ENCODE measurements around the gene PADI6.
"Not testable (repeated sequence)": the region's sequence is repeated elsewhere in the genome, so short reads cannot be mapped to it uniquely, and the experiment has no call there.

PADI6 gene

DNA sequence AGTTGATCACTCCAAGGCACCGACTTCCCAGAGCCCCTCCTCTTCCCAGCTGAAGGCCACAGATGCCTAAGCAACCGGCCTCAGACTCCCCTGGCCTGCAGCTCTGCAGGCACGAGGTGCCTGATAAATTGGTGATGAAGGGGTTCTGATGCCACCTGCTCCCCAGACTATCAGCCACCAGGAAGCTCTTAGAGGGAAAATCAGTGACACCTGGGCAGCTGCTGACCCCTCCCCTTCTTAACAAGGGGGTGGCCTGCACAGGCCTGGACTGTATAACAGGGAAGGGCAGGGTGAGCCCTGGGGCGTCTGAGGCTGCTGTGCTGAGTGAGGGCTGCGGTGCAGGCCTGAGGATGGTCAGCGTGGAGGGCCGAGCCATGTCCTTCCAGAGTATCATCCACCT, at the start of gene PADI6:
PADI6 (plus strand) TSS at position 301 of the 400 bp plus-strand sequence; CDS start at position 351, 50 bp downstream.
- DNase-seq (ENCODE audit: low read depth, low spot score), result no peak

DNA sequence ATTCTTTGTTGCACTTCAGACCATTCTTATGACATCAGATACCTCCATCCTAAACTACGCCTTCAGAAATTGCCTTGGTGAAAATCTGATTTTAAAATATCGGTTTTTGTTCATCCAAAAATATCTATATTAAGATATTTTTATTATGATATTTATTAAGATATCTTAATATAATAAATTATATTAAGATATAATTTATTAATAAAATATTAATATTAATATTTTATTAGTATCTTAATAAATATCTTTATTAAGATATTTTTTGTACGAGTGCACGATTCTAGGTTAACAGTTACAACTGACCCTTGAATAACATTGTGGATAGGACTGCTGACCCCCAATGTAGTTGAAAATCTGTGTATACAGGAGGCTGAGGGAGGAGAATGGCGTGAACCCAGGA, 43.1 kb upstream of the PADI6 start:
- no peak for DNase-seq (ENCODE audit: low read depth, low spot score)

DNA sequence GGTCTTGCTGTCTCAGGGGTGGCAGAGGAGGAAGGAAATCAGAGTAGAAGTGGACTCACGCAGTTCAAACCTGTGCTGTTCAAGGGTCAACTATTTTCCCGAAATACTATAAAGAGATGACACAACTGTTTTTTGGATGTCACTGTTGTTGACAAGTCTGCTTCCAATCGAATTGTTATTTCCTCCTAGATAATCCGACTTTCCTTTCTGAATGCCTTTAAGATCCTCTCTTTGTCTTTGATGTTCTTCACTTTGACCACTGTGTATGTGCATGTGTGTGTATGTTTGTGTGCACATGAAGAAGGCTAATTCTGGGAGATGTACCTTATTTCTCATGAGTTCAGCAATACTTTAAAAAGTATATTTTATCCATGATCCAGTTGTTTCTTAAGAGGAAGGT, 42.4 kb upstream of the PADI6 start:
- no peak for DNase-seq (ENCODE audit: low read depth, low spot score)

DNA sequence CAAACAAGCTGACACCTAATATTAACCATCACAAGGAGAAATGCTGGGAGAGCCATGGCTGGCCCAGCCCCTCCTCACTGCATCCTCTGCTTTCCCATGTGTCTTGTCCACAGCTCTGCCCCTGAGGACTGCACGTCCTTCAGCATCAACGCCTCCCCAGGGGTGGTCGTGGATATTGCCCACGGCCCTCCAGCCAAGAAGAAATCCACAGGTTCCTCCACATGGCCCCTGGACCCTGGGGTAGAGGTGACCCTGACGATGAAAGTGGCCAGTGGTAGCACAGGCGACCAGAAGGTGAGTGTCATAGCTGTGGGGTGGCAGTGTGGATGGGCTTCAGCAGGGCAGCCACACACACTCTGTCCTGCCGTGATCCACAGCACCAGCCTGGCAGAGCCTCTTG, 41.1 kb upstream of the PADI6 start:
- DNase-seq (ENCODE audit: low read depth, low spot score), result no peak

DNA sequence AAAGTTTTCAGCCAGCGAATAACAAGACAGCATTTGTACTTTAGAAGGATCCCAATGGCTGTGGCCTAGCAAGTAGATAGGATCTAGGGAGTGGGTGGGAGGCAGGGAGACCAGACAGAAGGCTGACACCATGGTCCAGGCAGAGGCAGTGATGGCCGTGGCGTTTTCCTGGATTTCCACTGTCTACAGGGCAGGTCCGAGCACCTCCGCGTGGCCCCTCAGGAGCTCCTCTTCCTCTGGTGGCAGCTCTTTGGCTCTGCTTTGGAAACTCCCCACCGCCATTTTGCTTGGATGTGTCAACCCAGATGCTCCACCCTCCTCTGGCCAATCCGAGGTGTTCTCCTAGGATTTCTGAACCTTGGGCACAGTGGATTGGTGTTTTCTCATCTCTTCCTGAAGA, 38.9 kb upstream of the PADI6 start:
- DNase-seq (ENCODE audit: low read depth, low spot score), result no peak

DNA sequence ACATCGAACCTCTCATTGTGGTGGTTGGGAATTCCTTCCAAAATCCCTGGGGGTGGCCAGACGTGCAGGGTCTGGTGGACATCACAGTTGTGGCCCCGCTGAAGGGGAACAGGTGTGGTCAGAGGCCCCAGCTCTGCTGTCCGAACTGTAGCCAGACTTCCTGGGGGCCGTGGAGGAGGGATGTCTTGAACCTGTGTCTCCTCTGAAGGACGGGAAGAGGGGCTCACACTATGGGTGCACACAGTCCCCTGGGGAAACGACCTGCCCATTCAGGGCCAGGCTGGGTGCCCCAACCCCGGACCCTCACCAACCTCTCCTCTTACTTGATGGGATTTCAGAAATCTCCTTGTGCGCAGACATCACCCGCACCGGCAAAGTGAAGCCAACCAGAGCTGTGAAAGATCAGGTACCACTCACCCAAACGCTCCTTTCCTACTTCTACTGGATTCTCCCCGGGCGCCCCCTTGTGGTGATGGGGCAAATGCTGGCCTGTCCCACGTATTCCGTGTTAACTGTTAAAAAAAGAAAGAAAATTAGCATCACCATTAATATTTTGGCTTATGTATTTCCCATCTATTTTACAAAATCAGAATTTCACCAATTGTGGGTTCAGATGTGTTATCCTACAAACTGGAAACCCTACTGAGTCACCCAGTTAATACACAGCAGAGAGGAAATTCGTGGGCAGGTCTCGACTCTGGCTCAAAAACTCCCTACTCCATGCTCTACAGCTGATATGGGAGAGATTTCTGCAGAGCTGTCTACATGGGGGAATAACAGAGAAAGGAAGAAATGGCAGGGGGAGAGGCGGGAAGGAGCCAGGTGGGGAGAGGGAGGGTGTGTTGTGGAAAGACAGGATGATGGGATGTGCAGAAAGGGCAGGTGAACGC, 35.9 kb upstream of the PADI6 start:
- DNase-seq (ENCODE audit: low read depth, low spot score), result no peak

DNA sequence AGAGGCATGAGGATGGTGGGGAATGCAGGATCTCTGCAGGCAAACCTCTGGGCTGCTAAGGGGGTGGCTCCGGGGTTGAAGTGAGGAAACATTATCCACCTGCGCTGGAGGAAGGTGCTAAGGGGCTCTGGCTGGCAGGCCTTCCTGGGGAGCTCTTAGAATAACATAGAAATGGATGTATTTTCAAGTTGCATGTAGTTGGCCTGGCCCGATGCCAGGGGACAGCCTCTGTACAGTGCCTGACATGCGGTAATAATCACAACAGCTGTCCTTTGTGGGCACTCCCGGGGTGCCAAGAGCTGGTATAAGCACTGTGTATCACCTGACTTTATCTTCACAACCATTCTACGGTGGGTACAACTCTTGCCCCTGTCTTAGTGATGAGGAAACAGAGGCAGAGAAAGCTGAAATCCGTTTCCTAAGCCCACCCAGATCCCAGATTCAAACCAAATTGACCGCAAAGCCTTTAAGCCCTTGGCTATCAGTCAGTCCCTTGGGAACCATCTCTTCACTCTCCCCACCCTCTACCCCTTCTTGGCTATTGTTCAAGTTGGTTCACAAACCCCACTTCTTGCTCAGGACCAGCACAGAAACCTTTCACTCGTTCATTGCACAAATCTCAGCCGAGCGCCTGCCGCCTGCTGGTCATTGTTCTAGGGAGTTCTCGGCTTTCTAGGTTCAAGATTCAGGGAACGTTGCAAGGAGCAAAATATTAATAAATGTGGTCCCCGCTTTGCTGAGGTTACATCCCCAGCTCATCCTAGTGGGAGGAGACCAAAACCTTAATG, 33.1 kb upstream of the PADI6 start:
- DNase-seq (ENCODE audit: low read depth, low spot score), result no peak

DNA sequence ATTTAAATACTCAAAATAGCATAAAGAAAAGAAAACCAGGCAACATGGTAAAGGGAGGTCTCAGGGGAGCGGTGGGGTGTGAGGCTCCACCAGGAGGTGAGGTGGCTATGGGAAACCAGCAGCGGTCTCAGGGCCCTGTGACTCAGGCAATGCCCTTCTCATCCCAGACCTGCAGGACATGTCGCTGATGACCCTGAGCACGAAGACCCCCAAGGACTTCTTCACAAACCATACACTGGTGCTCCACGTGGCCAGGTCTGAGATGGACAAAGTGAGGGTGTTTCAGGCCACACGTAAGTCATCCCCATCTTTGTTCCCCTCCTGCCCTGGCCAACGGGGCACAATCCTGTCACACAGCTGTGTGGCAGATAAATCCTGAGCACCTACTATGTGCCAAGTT, 32.5 kb upstream of the PADI6 start:
- no peak for DNase-seq (ENCODE audit: low read depth, low spot score)

DNA sequence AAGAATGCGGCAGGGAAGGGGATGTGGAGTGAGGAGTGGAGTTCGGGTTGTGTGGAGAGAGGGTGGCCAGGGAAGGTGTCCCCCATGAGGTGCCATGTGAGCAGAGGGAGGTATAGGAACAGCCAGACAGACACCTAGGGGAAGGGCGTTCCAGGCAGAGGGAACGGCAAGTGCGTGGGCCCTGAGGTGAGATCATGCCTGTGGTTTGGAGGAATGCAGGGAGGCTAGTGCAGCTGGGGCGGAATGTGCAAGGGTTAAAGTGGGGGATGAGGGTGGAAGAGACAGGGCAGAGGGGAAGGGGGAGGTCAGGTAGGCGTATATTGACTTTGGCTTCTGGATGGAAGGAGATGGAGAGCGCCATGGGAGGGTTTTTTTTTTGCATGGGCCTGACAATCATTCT, 31.6 kb upstream of the PADI6 start:
- DNase-seq (ENCODE audit: low read depth, low spot score), result no peak

DNA sequence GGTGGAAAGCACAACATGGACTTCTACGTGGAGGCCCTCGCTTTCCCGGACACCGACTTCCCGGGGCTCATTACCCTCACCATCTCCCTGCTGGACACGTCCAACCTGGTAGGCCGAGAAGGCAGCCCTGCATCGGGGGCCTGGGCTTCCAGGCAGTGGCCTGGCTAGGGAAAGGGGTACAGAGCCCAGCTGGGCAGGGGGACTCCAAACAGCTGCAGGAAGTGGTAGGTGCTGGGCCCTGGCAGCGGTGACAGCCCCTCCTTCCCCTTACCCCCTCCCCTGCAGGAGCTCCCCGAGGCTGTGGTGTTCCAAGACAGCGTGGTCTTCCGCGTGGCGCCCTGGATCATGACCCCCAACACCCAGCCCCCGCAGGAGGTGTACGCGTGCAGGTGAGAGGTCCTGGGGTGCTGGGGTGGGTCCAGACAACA, 30.0 kb upstream of the PADI6 start:
- DNase-seq (ENCODE audit: low read depth, low spot score), result no peak

DNA sequence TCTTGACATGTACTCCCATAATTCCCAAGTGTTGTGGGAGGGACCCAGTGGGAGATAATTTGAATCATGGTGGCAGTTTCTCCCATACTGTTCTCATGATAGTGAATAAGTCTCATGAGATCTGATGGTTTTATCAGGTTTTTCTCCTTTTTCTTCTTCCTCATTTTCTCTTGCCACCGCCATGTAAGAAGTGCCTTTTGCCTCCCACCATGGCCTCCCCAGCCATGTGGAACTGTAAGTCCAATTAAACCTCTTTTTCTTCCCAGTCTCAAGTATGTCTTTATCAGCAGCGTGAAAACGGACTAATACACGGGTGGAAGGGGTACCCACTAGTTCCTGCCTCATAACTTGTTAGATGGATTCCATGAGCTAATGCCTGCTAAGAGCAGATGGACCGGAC, 26.5 kb upstream of the PADI6 start:
- not testable (repeated sequence) for DNase-seq (ENCODE audit: low read depth, low spot score)

DNA sequence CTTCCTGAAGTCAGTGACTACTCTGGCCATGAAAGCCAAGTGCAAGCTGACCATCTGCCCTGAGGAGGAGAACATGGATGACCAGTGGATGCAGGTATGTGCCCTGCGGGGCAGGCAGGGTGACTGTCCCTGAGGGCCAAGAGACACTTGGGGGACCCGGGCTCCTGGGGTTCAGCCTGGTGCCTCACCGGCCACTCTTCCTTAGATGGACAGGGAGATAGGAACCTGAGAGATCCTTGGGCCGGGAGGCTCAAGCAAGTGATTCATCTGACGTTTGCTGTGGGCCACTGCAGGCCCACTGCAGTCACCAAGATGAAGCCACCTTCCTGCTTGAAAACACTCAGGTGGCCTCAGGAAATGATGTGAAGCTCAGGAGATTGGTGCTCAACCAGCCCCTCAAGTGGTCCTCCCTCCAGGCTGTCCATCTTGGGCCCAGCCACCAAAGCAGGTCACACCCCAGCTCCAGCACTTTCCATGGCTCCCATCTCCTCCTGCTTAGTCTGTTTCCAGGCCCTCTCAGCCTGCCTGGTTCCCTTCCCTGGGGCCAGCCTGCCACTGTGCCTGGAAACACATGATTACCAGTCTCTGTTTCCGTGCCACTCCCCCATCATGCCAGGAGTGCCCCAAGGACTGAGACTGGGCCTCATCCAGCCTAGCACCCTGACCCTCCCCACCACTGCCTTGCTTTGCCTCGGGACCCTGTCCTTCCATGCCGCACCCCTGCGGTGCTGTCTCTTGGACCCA, 25.8 kb upstream of the PADI6 start:
- no peak for DNase-seq (ENCODE audit: low read depth, low spot score)

DNA sequence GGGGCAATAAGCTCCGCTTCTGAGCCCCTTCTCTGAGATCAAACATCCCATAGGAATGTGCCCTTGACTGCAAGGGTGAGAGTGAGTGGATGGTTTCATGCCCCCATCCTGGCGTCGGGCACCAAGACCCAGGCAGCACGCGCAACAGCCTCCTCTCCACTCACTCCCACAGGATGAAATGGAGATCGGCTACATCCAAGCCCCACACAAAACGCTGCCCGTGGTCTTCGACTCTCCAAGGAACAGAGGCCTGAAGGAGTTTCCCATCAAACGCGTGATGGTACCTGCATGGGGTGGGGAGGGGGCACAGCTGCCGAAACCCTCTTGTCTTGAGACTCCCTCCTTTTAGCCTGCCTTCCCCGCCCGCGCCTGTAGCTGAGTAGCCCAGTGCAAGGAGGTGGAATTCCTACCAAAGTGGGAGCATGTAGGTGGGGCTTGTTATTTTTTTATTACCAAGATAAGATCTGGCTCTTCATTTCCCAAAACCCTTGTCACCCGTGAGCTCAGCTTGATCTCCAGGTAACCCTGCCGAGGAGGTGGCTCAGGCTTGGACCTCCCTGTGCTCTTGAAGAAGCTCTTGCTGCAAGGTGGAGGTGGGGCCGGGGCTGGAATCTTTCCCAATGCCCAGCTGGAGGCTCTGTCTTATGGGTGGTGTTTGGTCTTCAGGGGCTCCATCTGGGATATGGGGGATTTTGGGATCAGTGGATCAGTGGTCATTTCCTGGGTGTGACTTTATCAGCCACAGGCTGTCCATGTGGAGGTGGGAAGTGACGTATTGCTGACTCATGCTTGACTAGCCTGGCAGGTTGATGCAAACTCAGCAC, 24.0 kb upstream of the PADI6 start:
- DNase-seq (ENCODE audit: low read depth, low spot score), result no peak

DNA sequence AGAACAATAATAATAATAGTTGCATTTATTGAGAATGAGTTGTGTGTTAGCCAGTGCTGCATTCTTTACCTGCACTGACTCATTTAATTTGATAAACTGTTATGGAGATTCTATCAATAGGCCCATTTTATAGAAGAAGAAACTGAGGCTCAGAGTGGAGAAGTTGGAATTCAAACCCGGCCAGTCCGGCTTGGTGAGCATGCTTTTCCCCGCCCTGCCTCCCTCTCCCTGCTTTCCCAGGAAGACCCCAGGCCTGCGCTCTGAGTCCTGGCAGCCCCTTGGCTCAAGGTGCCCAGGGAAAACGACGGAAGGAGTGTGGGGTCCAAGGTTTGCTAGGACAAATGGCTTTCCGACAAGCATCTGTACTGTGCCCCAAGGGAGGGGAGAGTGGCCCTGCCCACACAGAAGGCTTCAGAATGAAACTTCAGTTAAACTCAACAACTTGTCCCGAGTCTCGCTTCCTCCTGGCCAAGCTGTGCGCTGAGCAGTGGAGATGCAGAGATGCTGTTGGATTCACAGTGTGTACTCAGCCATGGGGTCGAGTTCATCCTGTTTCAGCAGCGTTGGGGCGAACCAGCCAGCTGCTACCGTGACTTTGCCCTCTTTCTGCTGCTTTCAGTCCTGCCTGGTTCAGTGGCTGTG, 23.3 kb upstream of the PADI6 start:
- DNase-seq (ENCODE audit: low read depth, low spot score), result no peak

DNA sequence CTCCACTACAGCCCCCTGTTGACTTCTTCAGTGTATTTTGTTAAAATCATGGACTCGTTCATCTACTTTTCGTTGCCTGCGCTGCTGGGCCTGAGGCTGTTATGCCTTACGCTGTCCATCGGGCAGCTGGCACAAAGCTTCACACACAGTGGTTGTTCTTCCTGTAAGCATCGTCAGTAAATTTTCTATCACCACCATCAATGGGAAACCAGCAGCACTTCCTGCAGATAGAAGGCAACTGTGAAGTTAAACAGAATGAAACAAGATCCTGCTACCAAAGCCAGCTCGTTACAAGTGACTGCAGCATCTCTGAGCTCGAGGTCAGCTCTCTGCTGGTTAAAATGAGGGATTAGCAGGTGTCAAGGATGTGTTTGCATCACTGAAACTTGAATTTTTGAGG, 21.9 kb upstream of the PADI6 start:
- no peak for DNase-seq (ENCODE audit: low read depth, low spot score)

DNA sequence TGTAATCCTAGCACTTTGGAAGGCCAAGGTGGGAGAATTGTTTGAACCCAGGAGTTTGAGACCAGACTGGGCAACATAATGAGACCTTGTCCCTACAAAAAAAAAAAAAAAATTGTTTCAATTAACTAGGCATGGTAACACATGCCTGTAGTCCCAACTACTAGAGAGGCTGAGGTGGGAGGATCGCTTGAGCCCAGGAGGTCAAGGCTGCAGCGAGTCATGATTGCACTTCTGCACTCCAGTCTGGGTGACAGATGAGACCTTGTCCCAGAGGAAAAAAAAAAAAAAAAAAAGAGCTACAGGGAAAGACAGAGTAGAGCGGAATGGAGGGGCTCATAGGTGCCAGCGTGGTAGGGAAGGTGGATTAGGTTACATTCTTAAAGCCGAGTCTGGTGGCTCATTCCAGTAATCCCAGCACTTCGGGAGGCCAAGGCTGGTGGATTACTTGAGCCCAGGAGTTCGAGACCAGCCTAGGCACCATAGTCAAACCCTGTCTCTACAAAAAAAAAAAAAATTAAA, 21.0 kb upstream of the PADI6 start:
- no peak for DNase-seq (ENCODE audit: low read depth, low spot score)

DNA sequence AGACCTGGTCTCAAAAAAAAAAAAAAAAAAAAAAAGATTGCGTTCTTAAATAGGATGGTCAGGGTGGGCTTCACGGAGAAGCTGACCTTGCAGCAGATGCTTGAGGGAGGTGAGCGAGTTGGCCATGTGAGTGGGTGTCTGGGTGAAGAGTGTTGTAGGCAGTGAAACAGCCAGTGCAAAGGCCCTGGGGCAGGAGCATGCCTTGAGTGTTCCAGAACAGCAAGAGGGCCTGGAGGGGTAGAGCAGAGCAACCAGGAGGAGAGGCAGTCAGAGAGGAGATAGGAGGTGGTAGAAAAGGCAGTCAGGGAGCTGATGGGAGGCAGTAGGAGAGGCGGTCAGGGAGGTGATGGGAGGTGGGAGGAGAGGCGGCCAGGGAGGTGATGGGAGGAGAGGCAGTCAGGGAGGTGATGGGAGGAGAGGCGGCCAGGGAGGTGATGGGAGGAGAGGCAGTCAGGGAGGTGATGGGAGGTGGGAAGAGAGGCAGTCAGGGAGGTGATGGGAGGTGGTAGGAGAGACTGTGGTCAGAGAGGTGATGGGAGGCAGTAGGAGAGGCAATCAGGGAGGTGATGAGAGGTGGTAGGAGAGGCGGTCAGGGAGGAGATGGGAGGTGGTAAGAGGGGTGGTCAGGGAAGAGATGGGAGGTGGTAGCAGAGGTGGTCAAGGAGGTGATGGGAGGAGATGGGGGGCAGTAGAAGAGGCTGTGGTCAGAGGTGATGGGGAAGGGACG, 20.2 kb upstream of the PADI6 start:
- no peak for DNase-seq (ENCODE audit: low read depth, low spot score)

DNA sequence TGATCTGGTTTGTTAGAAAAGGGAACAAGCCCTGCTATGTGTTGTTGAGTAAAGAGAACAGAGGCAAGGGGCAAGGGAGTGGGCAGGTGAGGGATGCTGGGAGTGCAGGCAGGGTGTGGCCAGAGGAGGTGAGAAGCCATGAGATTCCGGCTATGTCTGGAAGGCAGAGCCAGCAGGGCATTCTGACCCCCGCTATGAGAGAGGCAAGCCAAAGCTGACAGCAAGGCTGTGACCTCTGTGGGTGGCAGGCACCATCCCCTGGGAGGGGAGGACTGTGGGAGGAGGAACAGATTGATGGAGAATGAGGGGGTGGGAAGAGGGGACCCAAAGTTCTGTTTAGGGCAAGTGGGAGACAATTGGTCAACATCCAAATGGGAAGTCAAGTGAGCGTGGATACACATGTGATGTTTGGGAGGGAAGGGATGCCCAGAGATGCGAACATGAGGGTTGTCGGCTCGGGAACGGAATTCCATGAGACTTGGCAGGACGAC, 19.5 kb upstream of the PADI6 start:
- DNase-seq (ENCODE audit: low read depth, low spot score), result no peak

DNA sequence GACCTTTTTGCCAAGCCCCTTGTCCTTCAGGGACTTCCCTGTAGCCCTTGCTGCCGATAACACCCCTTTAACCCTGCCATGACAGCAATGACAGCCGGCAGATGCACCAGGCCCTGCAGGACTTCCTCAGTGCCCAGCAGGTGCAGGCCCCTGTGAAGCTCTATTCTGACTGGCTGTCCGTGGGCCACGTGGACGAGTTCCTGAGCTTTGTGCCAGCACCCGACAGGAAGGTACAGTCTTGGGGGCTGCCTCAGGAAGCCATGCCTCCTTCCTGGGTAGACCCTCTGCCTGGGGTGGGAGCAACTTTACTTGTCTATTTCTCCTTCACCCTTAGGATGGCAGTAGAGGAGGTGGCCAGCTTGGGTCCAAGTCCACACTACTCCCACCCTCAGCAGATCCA, 16.1 kb upstream of the PADI6 start:
- no peak for DNase-seq (ENCODE audit: low read depth, low spot score)
